ENCODE results near the gene XAB2.

XAB2 gene

DNA sequence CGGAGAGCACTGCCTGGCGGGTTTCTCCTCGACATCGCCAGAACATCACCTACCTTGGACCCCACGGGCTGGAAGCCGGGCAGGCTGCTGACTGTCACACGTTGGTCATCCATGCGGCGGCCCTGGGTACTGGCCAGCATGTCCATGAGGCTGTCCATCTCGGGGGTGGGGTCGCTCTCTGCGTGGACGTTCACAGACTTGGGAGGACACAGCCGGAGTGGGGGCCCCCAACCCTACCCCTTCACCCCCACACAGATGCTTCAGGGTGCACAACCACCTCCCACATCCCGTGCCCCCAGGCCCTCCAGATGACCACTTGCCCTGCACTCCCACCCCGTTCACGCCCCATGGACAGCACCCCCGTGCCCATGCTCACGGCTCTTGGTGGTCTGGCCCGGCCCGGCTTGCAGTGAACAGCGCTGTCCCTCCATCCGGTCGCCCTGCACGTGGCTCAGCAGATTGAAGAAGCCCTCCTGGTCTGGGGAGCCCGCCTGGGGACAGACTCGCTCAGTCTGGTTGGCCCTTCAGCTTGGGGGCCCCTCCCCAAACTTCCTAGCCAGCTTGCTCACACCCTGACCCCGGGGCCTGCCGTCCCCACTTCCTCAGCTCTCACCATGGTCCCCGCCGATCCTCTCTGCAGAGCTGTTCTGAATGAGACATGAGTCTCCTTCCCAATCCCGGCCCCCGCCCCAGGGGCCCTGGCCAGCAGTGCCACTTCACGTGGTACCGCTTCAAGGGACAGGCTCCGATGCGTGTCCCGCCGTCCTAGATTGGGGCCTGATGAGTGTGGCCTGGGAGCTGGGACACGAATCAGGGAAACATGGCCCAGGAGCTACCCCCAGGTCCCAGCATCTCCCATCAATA is 3.2 kb upstream of the XAB2 start:
- DNase-seq: no peak

DNA sequence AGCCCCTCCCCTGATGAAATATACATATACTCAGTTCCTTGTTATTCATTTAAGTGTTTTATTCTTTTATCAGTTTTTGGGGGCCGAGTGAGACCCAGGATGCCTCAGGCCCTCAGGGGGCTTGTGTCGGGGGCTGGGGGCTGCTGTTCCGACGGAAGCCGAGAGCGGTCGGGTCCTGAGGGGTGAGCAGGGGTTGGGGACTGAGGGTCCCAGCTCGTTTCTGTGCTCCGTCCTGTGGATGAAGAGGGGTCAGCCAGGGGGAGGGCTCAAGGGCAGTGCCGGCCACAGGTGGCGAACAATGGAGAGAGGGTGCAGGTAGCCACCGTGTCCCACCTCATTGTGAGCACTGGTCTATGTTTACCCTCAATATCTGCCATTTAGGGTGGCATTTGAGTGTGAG is 2.2 kb upstream of the XAB2 start:
- no peak for DNase-seq

DNA sequence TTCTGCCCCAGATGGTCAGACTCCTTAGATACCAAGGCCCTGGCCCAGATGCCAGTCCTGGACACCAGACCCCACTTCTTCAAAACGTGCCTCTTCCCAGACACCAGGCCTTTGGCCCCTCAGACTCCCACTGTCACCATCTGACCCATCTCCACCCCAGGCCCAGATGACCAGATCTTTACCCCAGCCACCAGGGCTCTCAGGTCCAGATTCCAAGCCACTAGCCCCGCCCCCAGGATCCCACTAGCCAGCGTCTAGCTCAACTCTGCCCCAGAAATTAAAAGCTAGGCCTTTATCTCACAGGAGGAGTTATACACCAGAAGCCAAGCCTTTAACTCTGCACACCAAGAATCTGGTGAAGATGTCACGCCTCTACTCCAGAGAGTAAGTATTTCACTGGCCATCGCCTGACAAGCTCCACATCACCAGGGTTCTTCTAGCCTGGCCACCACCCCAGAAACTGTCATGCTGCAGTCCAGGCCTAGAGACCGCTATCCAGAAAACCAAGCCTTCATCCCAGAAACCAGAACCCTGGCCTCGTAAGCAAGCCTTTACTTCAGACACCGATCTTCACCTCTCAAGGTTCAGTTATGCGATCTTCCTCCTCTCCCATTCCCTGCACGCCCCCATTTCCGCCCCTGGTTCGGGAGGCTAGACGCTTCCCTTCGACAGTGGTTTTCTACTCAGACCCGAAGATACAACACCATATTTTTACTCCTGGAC is 595 bp downstream of the XAB2 start:
- DNase-seq: no peak

DNA sequence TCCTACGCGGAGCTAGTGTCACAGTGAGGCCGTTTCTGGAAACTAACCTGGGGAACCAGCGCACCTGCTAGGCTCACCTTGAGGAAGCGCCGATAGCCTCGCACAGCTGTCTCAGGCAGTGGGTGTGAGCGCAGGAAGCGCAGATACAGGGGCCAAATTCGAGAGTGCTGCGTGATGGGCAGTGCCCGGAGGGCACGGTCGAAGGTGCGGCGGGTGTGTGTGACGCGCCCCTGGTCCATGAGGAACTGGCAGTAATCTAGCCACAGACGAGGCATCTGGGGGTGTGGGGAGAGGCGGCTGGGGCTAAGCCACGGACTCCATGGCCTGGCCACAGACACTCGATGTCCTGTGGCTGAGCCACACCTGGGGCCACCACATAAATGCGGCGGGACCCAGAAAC is 2.2 kb downstream of the XAB2 start:
- no peak for DNase-seq

DNA sequence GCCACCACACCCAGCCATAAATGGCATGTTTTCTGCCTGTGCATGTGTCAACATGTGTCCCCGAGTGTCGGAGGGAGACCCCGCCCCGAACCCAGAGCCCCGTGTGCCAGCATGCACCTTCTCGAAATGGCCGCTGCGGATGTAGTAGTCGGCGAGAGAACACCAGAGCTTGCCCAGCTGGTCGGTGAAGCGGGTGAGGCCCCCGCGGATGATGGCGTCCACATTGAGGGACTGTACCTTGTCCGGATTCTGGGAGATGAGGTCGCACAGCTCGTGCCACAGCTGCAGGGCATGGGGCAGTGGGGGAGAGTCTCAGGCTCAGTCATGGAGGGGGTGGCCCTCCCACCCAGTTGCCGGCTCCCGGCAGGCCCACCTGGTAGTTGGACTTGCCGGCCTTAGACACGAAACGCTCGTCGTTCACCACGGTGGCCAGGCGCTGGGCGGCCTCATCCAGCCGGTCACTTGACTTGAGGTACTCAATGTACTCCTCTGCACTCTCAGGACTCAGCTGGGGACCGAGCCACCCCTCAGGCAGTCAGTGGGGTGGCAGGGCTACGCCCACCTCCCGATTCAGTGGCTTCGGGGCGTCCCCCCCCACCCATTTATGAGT is 3.5 kb downstream of the XAB2 start:
- no peak for DNase-seq

DNA sequence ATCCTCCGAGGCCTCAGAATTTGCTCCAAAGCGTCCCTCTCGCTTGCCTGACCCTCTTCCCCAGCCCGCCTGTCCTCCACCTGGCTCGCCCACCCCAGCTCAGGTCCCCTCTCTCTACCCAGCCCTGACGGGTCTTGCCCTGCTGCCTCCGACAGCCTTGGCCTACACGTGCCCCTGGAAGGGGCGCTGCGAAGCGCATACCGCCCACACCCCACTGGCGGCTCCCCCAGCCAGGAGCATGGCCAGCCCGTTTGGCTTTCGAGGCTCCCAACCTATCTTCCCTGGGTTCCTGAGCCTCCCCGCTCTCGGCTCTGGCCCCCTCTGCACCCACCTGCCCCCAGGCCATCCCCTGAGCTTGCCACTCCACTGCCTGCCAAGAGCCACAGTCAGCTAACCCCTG is 4.5 kb downstream of the XAB2 start:
- no peak for DNase-seq

DNA sequence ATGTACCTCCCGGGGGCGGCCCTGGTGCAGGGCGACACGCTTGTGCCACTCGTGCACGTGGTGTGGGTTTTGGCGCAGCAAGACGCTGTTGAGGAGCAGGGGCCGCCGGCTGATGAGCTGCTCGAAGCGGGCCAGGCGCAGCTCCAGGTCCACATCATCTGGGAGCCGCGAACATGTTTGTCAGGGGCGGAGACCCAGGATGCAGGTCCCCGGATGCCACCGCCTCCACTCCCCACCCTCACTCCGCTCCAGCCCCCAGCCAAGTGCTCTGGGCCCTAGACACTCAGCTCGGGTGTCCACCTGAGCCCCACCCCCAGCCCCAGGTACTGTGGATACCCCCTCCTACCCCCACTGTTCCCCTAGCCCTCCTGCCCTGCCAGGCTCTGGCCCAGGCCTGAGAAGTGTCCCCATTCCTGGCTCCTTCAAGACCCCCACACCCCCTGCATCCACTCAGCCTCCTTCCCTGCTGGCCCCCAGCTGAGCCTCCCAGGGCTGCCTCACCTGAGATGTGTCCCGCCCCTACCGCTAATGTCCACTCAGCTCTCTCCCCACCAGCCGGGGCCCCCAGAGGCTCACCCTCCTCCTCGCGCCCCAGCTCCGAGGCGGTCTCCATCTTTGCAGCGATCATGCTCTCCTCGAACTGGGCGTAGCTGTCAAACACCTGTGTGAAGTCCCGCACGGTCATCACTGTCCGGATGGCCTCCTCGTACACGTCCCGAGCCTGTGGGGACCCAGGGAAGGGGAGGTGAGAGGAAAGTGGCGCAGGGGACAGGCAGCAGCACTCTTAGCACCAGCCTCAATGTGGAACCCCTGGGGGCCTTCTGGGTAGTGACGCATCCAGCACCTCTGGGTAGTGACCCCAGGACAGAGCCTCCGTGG is 5.4 kb downstream of the XAB2 start:
- no peak for DNase-seq

DNA sequence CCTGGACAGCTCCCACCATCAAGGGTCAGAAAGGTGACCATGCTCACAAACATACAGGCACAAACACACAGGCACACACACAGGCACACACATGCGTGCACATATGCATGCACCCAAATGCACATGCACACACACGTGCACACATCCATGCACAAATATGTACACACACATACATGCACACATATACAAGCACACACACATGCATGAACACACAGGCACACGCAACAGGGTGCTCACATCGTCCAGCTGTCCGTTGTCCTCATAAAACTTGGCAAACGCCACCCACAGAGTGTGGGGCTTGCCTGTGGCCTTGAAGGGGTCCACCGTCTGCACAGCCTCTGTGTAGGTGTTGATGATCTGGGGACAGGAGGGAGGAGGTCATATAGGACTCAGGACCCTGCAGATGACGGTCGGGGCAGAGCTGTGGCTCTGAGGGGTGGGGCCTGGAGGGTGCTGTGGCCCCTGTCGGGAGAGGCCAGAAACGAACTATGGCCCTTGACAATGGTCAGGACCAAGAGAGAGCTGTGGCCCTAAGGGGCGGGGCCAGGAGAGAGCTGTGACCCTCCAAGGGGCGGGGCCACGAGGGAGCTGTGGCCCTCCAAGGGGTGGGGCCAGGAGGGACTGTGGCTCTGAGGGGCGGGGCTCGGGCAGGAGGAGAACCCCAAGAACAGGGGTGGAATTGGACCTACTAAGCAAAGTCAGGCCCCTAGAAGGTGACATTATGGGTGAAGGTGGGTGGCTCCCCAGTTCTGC is 6.2 kb downstream of the XAB2 start:
- no peak for DNase-seq

DNA sequence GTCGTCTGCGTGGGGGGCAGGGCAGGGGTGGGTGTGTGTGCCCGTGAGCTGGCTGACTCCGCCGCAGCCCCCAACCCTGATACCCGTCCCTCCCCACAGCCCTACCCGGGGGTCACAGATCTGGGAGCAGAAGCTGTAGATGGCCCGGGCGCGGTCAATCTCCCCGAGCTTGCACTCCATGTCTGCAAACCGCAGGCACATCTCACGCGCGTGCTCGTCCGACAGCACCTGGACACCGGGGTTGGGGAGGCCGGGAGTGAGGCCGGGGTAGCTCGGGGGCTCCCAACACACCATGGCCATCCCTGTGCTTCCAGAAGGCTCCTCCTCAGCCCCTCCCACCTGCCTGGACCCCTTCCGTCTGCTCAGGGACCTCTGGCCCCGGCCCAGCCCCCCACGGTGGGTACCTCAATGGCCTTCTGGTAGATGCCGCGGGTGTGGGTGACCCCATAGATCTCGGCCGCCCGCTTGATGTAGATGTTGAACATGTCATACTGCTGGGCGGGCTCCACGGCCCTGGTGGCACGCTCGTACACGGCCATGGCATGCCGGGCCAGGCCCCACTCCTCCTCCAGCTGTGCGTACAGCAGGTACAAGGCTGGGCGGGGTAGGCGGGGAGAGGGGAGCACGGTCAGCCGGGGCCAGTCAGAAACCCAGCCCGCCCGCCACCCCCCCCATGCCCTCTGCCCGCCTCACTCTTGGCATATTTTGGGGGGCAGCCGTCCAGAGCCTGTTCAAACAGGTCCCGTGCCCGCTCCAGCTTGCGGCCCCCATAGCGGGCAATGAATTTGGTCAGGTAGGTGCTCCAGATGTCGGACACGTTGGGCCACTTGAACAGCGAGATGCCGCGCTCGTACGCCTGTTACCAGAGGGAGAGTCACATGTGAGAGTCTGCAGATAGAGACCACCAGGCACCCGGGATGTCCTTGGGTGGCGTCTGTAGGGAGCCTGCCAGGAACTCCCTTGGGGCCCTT is 8.6 kb downstream of the XAB2 start:
- DNase-seq: no peak

DNA sequence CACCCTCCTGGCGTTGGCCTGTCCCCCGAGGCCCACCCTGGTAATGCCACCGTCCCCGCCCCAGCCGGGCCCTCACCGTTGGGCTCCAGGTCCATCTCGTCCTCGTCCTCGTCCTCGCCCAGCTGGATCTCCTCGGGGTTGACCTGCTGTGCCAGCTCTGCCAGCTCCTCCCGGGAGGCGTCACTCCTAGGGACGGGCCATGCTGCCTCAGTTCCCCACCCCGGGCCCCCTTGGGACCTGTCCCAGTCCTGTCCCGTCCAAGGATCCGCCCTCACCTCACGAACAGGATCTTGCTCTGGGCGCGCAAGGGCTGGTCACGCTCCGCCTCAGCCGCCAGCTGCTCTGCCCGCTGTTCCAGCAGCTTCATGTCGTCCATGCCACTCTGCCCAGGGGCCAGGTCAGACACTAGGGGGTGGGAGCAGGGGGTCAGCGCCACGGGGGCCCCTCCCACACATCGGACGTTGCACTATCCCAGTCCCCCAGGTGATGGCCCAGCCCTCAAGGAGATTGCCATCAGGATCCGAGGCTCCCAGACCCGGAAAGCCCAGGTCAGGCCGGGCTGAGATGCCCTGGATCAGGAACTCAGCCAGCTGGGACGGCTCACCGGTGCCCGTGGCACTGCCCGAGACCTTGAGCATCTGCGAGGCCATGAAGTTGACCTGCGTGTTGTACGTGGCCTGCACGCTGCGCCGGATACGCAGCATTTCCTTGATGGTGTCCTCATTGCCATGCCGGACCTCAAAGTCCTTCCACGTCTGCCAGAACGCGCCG is 9.5 kb downstream of the XAB2 start:
- DNase-seq: no peak

DNA sequence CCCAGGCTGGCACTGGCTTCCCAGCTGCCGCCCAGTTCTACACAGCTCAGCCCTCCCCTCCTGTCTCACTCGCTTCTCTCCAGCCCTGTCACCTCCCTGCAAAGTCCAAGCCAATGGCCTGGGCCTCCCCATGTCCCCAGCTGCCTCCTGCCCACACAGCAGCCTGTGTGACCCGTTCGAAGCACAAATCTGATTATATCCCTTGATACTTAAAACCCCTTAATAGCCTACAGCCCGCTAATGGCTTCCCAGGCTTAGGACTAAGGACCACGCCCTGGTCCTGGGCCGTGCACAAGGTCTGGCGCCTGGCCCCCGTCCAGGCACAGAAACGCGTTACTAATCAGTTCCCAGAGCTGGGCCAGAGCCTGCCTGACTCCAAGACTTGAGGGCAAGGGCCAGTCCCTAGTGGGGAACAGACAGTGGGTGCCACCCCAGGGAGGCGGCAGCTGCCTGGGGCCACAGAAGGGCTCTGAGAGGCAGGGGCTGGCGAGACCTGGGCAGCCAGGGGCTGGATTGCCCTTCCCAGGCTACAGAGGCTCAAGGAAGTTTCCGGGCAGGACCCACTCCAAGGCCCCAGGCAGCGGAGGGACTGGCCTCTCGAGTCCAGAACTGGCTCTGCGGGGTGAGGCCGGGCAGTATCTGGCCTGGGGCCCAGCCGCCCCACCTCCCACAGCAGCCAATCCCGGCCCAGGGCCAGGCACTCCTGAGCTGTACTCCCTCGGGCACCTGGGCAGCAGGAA is 10.4 kb downstream of the XAB2 start:
- no peak for DNase-seq

DNA sequence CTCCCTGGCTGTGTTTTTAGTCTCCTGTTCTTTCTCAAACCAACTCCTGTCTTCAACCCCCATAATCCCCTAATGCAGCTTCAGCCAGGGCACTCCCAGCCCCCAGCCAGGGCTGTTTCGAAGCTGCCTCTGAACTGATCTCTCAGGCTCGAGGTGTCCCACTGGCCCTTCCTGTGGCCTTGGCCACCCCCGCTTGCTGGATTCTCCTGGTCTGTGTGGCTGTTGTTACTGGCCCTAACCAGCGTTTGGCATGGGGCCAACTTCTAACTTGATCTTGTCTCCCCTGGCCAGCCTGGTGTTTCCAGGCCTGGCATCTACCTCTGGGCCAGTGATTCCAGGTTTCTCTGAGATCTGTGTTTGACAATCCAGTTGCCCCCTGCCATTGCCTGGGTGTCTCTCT is 11.0 kb downstream of the XAB2 start:
- DNase-seq: peak; percentile 16

DNA sequence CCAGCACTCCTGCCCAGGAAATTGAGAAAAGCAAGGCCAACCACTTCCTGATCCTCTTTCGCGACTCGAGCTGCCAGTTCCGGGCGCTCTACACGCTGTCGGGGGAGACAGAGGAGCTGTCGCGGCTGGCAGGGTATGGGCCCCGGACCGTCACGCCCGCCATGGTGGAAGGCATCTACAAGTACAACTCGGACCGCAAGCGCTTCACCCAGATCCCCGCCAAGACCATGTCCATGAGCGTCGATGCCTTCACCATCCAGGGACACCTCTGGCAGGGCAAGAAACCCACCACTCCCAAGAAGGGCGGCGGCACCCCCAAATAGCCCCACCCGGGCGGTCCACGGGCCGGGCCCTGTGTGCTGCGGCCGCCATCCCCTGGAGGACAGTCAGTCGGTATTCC is 11.6 kb downstream of the XAB2 start:
- no peak for DNase-seq

DNA sequence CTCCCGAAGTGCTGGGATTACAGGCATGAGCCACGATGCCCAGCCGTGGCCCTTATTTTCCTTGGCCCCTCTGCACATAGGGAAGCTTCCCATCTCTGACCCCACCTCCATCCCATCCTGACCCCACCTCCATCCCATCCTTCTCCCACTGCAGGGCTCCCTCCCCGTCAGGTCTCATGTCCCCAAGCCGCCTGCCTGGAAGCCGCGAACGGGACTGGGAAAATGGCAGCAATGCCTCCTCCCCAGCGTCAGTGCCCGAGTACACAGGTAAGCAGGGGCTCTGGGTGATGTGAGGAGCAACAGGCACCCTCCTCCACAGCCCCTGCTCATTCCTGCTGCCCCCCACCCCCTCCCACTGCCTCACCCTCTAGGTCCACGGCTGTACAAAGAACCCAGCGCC is 12.2 kb downstream of the XAB2 start:
- no peak for DNase-seq

DNA sequence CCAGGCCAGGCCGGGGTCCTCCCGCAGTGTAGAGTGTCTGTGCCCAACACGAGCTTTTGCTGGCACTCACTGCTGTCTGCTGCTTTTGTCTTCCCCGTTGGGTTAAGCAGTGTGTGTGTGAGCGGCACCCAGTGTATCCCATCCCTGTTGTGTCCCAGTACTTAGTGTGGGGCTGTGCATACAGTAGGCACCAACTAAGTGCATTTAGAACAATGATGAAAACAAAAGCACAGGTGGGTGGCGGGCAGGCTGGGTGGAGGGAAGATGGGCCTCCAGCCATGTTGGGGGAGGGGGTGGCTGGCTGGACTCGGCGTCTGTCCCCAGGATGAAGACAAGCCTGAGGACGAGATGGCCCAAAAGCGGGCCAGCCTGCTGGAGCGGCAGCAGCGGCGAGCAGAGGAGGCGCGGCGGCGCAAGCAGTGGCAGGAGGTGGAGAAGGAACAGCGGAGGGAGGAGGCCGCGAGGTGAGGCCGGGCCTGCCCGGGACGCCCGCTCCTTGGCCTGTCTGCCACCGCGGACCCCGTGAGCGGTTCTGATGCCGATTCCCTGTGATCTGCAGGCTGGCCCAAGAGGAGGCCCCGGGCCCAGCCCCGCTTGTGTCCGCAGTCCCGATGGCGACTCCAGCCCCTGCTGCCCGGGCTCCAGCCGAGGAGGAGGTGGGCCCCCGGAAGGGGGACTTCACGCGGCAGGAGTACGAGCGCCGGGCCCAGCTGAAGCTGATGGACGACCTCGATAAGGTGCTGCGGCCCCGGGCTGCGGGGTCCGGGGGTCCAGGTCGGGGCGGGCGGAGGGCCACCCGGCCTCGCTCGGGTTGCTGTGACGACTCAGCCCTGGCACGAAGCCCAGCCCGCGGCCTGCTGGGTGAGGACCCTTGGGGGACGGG is 14.2 kb downstream of the XAB2 start:
- DNase-seq: no peak

DNA sequence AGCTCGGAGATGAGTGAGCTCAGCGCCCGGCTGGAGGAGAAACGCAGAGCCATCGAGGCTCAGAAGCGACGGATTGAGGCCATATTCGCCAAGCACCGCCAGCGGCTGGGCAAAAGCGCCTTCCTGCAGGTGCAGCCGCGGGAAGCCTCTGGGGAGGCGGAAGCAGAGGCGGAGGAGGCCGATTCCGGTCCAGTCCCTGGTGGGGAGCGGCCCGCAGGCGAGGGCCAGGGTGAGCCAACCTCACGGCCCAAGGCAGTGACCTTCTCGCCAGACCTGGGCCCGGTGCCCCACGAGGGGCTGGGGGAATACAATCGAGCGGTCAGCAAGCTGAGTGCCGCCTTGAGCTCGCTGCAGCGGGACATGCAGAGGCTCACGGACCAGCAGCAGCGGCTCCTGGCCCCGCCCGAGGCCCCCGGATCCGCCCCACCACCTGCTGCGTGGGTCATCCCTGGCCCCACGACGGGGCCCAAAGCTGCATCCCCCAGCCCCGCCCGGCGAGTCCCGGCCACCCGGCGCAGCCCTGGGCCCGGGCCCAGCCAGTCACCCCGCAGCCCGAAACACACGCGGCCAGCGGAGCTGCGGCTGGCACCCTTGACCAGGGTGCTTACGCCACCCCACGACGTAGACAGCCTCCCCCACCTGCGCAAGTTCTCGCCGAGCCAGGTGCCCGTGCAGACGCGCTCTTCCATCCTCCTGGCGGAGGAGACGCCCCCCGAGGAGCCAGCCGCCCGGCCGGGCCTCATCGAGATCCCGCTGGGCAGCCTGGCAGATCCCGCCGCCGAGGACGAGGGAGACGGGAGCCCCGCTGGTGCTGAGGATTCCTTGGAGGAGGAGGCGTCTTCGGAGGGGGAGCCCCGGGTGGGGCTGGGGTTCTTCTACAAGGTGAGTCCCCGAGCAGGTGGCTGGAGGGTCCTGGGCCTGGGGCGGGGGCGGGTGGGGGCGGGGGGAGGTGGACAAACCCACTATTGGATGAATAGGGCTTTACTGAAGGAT is 16.8 kb downstream of the XAB2 start:
- no peak for DNase-seq

All from NCI-H69 (cell line).